Osteoblast (primary cell): ENCODE measurements around the gene PHLDA1. TPM values are rescaled to one million over a fixed set of nuclear protein-coding genes. Genes with fewer than 3 reads are reported as not detected.

Experiments used
- DNase-seq: peaks from one replicate; pipeline ENCODE4 v3.0.0; 2011; ENCODE audit warnings: low spot score, mixed read lengths; ENCODE audit not compliant: insufficient read length; ENCODE audit errors: missing footprints
- H2AFZ ChIP-seq: 2 replicates; pipeline ENCODE4 v1.6.0; 2011; ENCODE audit warnings: mild to moderate bottlenecking, low read length
- H3K27ac ChIP-seq: 2 replicates; pipeline ENCODE4 v1.5.1; 2011; ENCODE audit warnings: mild to moderate bottlenecking, low read depth, low read length, moderate library complexity
- H3K27me3 ChIP-seq: 2 replicates; pipeline ENCODE4 v1.6.0; 2012; ENCODE audit warnings: mild to moderate bottlenecking, control low read depth, inconsistent platforms, low read length, moderate library complexity; ENCODE audit not compliant: insufficient read depth
- H3K36me3 ChIP-seq: 2 replicates; pipeline ENCODE4 v1.5.1; 2011; ENCODE audit warnings: mild to moderate bottlenecking, low read length, control low read depth, moderate library complexity; ENCODE audit not compliant: insufficient read depth
- H3K4me1 ChIP-seq: 2 replicates; pipeline ENCODE4 v1.5.1; 2011; ENCODE audit warnings: mild to moderate bottlenecking, low read length, control low read depth, moderate library complexity; ENCODE audit not compliant: insufficient read depth
- H3K4me2 ChIP-seq: 2 replicates; pipeline ENCODE4 v1.6.0; 2011; ENCODE audit warnings: mild to moderate bottlenecking, low read length; ENCODE audit not compliant: insufficient read depth
- H3K4me3 ChIP-seq: fragments of 200-600 bp; sonication (generic); 3 replicates; pipeline ENCODE4 v1.5.1; 2012; ENCODE audit warnings: mild to moderate bottlenecking, low read length, inconsistent platforms; ENCODE audit not compliant: insufficient read depth
- H3K79me2 ChIP-seq: 2 replicates; pipeline ENCODE4 v1.6.0; 2012; ENCODE audit warnings: mild to moderate bottlenecking, low read length, control low read depth, inconsistent platforms; ENCODE audit not compliant: insufficient read depth
- H3K9me3 ChIP-seq: 2 replicates; pipeline ENCODE4 v1.5.1; 2011; ENCODE audit warnings: low read depth, low read length, control low read depth
- H4K20me1 ChIP-seq: 2 replicates; pipeline ENCODE4 v1.6.0; 2012; ENCODE audit warnings: mild to moderate bottlenecking, low read length, control low read depth; ENCODE audit not compliant: insufficient read depth
- total RNA-seq: library from RNA; depleted of rRNA; stranded (reverse); fragments of >200 nt; gene quantifications from 2 replicates; pipeline ENCODE4 v1.2.3, GENCODE V29; 2012
- TF ChIP-seq, protein P1 (sequence below): IDR thresholded peaks from 2 replicates; pipeline ENCODE4 v1.5.1; 2011; ENCODE audit warnings: mild to moderate bottlenecking, low read depth, low read length, moderate library complexity; ENCODE audit errors: extremely low read depth

Gene PHLDA1
- total RNA-seq, 1 donor, result 111 TPM

DNA sequence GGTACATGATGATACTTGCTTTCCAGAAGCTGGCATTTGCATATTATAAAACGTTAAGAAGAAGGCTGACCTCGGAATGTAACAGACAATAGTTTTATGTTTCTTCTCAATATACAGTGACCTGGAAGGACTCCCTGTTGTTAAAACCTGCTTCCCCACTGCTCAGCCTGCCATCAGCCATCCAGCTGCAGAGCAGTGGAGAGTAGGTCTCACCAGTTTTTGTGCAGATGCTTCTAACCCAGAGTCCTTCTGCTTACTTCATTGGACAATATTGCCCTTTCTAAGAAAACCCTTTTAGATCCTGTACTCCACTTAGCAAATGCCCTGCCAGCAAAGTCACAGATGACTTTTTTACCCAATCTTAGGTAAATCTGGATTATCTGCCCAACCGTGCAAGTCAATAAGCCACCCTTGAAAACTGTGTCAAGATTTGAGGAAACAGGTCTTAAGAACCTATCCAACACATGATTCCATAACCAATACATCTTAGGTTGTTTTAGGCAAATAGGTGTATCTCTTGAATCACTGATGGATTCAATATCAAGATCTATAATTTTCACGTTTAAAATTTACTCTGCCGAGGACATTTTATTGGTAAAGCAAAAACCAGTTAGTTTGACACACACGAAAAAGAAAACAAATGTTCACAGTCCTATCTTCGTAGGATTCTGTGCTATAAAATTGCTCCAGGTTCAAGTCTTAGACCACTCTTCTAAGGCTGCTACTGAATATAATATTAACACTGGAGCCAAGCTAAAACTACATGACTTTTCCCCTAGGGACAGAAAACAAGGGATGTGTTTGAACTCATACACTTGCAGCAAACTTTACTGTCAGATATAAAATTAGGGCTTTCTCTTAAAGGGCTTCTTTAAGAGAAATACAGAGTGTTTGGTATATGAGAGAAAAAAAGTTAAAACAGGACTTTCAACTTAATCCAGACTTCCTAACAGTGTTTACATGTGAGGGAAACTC, 5.7 kb downstream of the PHLDA1 start:
- Histone ChIP-seq H3K27ac (peak overlapping the region; percentile 93), H3K4me2 (no peak overlapping the region), H3K4me3 (no peak overlapping the region), H4K20me1 (peaks cover 9% of the 10 kb centered on the region), H3K79me2 (peaks cover 27% of the 10 kb centered on the region), H3K36me3 (peaks cover 19% of the 10 kb centered on the region), H2AFZ (no peak overlapping the region), H3K27me3 (no peaks in the 10 kb centered on the region), H3K9me3 (no peaks in the 10 kb centered on the region), H3K4me1 (peaks cover 37% of the 10 kb centered on the region)
- TF ChIP-seq, protein P1, sequence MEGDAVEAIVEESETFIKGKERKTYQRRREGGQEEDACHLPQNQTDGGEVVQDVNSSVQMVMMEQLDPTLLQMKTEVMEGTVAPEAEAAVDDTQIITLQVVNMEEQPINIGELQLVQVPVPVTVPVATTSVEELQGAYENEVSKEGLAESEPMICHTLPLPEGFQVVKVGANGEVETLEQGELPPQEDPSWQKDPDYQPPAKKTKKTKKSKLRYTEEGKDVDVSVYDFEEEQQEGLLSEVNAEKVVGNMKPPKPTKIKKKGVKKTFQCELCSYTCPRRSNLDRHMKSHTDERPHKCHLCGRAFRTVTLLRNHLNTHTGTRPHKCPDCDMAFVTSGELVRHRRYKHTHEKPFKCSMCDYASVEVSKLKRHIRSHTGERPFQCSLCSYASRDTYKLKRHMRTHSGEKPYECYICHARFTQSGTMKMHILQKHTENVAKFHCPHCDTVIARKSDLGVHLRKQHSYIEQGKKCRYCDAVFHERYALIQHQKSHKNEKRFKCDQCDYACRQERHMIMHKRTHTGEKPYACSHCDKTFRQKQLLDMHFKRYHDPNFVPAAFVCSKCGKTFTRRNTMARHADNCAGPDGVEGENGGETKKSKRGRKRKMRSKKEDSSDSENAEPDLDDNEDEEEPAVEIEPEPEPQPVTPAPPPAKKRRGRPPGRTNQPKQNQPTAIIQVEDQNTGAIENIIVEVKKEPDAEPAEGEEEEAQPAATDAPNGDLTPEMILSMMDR, result no peak
- no peak for DNase-seq

DNA sequence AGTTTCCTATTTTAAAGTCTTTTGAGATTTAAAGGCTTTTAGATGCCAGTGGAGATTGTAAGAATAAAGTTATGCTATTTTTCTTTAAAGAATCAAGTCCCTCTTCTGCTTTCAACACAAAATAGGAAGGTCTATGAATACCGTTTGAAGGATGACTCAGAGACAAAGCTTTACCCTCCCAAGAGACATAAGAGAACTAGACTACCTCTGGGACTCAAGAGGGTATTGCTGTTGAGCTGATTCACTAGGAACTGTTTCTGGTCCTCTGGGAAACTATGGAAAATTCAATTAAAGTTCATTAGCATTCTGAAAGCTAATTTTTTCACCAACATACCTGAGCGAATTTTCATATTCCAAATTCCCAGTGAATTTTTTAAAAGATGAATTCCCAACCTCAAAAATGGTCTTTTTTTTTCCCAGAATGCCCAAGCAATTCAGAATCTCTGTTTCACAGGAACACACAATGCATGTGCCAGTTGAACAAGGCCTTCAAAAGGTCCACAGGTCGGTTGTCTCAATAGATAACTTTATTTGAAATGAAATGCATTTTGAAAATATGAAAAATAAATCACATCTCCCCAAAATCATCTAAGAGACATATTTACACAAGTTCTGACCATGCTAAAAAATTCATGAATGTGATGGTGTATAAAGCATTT, 6.5 kb downstream of the PHLDA1 start:
- Histone ChIP-seq H3K4me1 (peaks cover 44% of the 10 kb centered on the region), H4K20me1 (peaks cover 6% of the 10 kb centered on the region), H3K4me3 (no peak overlapping the region), H3K27me3 (no peaks in the 10 kb centered on the region), H3K79me2 (peaks cover 19% of the 10 kb centered on the region), H3K4me2 (no peak overlapping the region), H3K27ac (peak overlapping the region; percentile 93), H3K9me3 (no peaks in the 10 kb centered on the region), H2AFZ (no peak overlapping the region), H3K36me3 (peaks cover 19% of the 10 kb centered on the region)
- DNase-seq, result peak; percentile 81
- TF ChIP-seq, protein P1, result no peak

GRCh38 chr12:76024102-76024781, 7.3 kb downstream of the PHLDA1 start:
- DNase-seq, result no peak
- H3K4me3 ChIP-seq, result no peak overlapping the region
- H3K36me3 ChIP-seq, result peaks cover 16% of the 10 kb centered on the region
- no peaks in the 10 kb centered on the region for H3K9me3 ChIP-seq
- TF ChIP-seq, protein P1, result no peak
- H3K4me2 ChIP-seq, result no peak overlapping the region
- H3K4me1 ChIP-seq, result peaks cover 52% of the 10 kb centered on the region
- peaks cover 3% of the 10 kb centered on the region for H4K20me1 ChIP-seq
- H3K27ac ChIP-seq, result peak overlapping the region; percentile 93
- no peaks in the 10 kb centered on the region for H3K27me3 ChIP-seq
- H2AFZ ChIP-seq, result no peak overlapping the region
- H3K79me2 ChIP-seq, result peaks cover 12% of the 10 kb centered on the region
